Endothelial cell of umbilical vein (primary cell): ENCODE results near the gene ZNF724. TPM values are rescaled to one million over a fixed set of nuclear protein-coding genes. Genes with fewer than 3 reads are reported as not detected.

Experiments used
- BruUV-seq: library from RNA; stranded (reverse); fragments of 400-500 nt; replicated peaks from 2 replicates; lab custom pipeline; 2021; lab: Mats Ljungman, UMichigan
- CTCF ChIA-PET: fragments of 300-600, 350-600 bp; sonication (Branson Sonifier 250); formaldehyde crosslinking; loops from one replicate; lab custom pipeline; 2021; ENCODE audit warnings: antibody characterized with exemption, inconsistent platforms; lab: Charles Lee
- POLR2A ChIA-PET: fragments of 300-600, 350-600 bp; sonication (Branson Sonifier 250); formaldehyde crosslinking; loops from one replicate; lab custom pipeline; 2021; ENCODE audit warnings: antibody characterized with exemption, inconsistent platforms; lab: Charles Lee
- DNase-seq: peaks from one replicate; pipeline ENCODE4 v3.0.0-alpha.2; 2011; ENCODE audit warnings: low read depth, low spot score
- FAIRE-seq: peaks from 2 replicates; lab custom pipeline; 2011; peaks lifted over from hg19 to GRCh38; lab: Jason Lieb, UNC
- H2AFZ ChIP-seq: 2 replicates; pipeline ENCODE4 v1.6.0; 2012; ENCODE audit warnings: low read depth, low read length, control low read depth, inconsistent platforms
- H3K27ac ChIP-seq: 2 replicates; pipeline ENCODE4 v1.5.1; 2011; ENCODE audit warnings: low read depth, mild to moderate bottlenecking, control low read depth, low read length, moderate library complexity; ENCODE audit not compliant: insufficient read depth
- H3K27me3 ChIP-seq, 2 experiments: 2 replicates each; pipeline versions ENCODE4 v1.6.0 to v1.6.1; 2011; ENCODE audit warnings: low read length in 2 of 2, mixed read lengths in 1 of 2; ENCODE audit not compliant: control insufficient read depth in 2 of 2, insufficient read depth in 2 of 2
- H3K36me3 ChIP-seq, 2 experiments: 2 replicates in 1 of 2; 3 replicates in 1 of 2; pipeline ENCODE4 v1.5.1; 2011; ENCODE audit warnings: low read length in 2 of 2, mild to moderate bottlenecking in 1 of 2, moderate library complexity in 1 of 2; ENCODE audit not compliant: control insufficient read depth in 2 of 2, insufficient read depth in 2 of 2; ENCODE audit errors: extremely low read depth in 1 of 2
- H3K4me1 ChIP-seq: 3 replicates; pipeline ENCODE4 v1.5.1; 2011; ENCODE audit warnings: mild to moderate bottlenecking, low read length; ENCODE audit not compliant: control insufficient read depth, insufficient read depth; ENCODE audit errors: extremely low read depth
- H3K4me2 ChIP-seq: 2 replicates; pipeline ENCODE4 v1.6.1; 2011; ENCODE audit warnings: low read length, control low read depth, mixed read lengths; ENCODE audit not compliant: insufficient read depth
- H3K4me3 ChIP-seq, 3 experiments: fragments of 200-600 bp in 1 of 3; sonication (generic), shearing (Covaris generic) in 1 of 3; replicated peaks in 1 of 3; 2 replicates each; pipeline ENCODE4 v1.5.1; 2011 to 2016; ENCODE audit warnings: control low read depth in 3 of 3, low read length in 3 of 3, mild to moderate bottlenecking in 2 of 3, inconsistent platforms in 1 of 3, low read depth in 1 of 3, moderate library complexity in 1 of 3; ENCODE audit not compliant: insufficient read depth in 1 of 3
- H3K79me2 ChIP-seq: 2 replicates; pipeline ENCODE4 v1.6.0; 2012; ENCODE audit warnings: low read length, inconsistent platforms; ENCODE audit not compliant: control insufficient read depth, insufficient read depth
- H3K9ac ChIP-seq: replicated peaks from 2 replicates; pipeline ENCODE3; 2011; ENCODE audit warnings: low read length, control low read depth; ENCODE audit not compliant: insufficient read depth; ENCODE audit errors: extremely low read depth
- H3K9me1 ChIP-seq: replicated peaks from 3 replicates; pipeline ENCODE4 v1.6.0; 2011; ENCODE audit warnings: mild to moderate bottlenecking, low read length; ENCODE audit not compliant: control insufficient read depth, insufficient read depth; ENCODE audit errors: extremely low read depth
- H3K9me3 ChIP-seq: replicated peaks from 2 replicates; pipeline ENCODE4 v1.5.1; 2012; ENCODE audit warnings: low read length, inconsistent platforms; ENCODE audit not compliant: control insufficient read depth, insufficient read depth
- H4K20me1 ChIP-seq: replicated peaks from 2 replicates; pipeline ENCODE3; 2011; ENCODE audit warnings: mild to moderate bottlenecking, low read length; ENCODE audit not compliant: control insufficient read depth, insufficient read depth; ENCODE audit errors: extremely low read depth
- EZH2 ChIP-seq: IDR thresholded peaks from 2 replicates; pipeline ENCODE4 v1.6.1; 2012; ENCODE audit warnings: borderline replicate concordance, low read depth, mild to moderate bottlenecking, moderate library complexity, low read length, inconsistent platforms; ENCODE audit not compliant: severe bottlenecking
- FOS ChIP-seq: IDR thresholded peaks from 2 replicates; pipeline ENCODE4 v1.6.1; 2011; ENCODE audit warnings: mild to moderate bottlenecking, low read length, moderate library complexity, borderline replicate concordance; ENCODE audit not compliant: insufficient read depth
- GATA2 ChIP-seq: IDR thresholded peaks from 2 replicates; pipeline ENCODE4 v1.7.0; 2011; ENCODE audit warnings: low read depth, mild to moderate bottlenecking, moderate library complexity, mixed read lengths, low read length; ENCODE audit not compliant: insufficient read length, insufficient read depth
- JUN ChIP-seq: IDR thresholded peaks from 2 replicates; pipeline ENCODE4 v1.6.1; 2011; ENCODE audit warnings: borderline replicate concordance, low read depth; ENCODE audit not compliant: insufficient read length, insufficient read depth
- MYC ChIP-seq: IDR thresholded peaks from one replicate; pipeline ENCODE4 v1.6.1; 2011; ENCODE audit warnings: mild to moderate bottlenecking, low read depth, low read length
- POLR2A ChIP-seq: IDR thresholded peaks from 2 replicates; pipeline ENCODE4 v1.6.1; 2012; ENCODE audit warnings: low read depth, mild to moderate bottlenecking, control low read depth, low read length
- POLR2AphosphoS5 ChIP-seq: IDR thresholded peaks from 2 replicates; pipeline ENCODE4 v1.6.1; 2012; ENCODE audit warnings: low read depth, mild to moderate bottlenecking, control low read depth, low read length, moderate library complexity; ENCODE audit not compliant: insufficient read depth
- dilution Hi-C: fragments of 300-500 bp; cut with MboI; formaldehyde crosslinking; loops from one replicate; pipeline ENCODE4 v1.15.0; 2019; ENCODE audit warnings: low sequenced_read_pairs; ENCODE audit not compliant: extremely low pct_ligation_motif_present
- intact Hi-C: fragments of 100-400 bp; cut with micrococcal nuclease; formaldehyde crosslinking; loops from one replicate; pipeline ENCODE4 v1.10.0; 2022
- polyA plus RNA-seq, 4 experiments: library from polyadenylated mRNA; depleted of rRNA in 3 of 4; stranded (reverse) in 3 of 4; unstranded in 1 of 4; fragments of >200 nt; gene quantifications; 2 replicates each; pipeline versions ENCODE4 v1.2.1 to v1.2.3, GENCODE V29; 2011 to 2012; ENCODE audit warnings: missing spikeins in 1 of 4
- small RNA-seq: library from RNA; depleted of rRNA; stranded (forward); fragments of <200 nt; gene quantifications from one replicate; pipeline ENCODE3, GENCODE V24; 2012; ENCODE audit warnings: low replicate concordance, low read depth; ENCODE audit not compliant: insufficient read depth, insufficient read length
- total RNA-seq: library from RNA; stranded (reverse); gene quantifications from 2 replicates; pipeline ENCODE4 v1.2.3, GENCODE V29; 2021
- TF ChIP-seq, protein P1 (sequence below): IDR thresholded peaks from 2 replicates; pipeline ENCODE4 v1.6.1; 2011; ENCODE audit not compliant: insufficient read depth, insufficient read length
- TF ChIP-seq, protein P2 (sequence below), 2 donors: IDR thresholded peaks; 1 replicate in 1 of 2; 2 replicates in 1 of 2; pipeline ENCODE4 v1.5.1; 2011; ENCODE audit warnings: low read length in 2 of 2, mild to moderate bottlenecking in 2 of 2, moderate library complexity in 2 of 2, control low read depth in 1 of 2, inconsistent platforms in 1 of 2, low read depth in 1 of 2; ENCODE audit not compliant: insufficient read depth in 1 of 2; ENCODE audit errors: extremely low read depth in 1 of 2

ZNF724 gene
- total and polyA plus RNA-seq, 2 donors (not counting 3 experiments of a cell fraction or from before 2014, with no cell fraction given): 0.77 to 6.0 TPM

DNA sequence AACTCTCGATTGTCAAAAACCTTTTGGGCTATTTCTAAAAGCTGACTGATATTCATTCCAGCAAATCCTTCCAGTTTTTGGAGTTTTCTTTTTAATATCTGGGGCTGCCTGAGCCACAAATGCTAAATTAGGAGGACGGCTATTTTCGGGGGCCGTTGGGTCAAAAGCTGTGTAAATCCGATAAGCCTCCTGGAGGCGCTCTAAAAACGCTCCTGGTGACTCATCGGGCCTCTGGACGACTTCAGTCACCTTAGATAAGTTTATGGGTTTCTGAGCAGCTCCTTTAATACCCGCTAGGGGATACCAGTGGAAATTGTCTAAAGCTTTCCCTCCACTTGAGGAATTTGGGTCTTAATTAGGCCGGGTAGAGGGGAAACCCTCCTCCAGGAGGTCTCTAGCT lies 66.9 kb downstream of the ZNF724 start:
- Histone ChIP-seq H3K4me1 (no peaks in the 10 kb centered on the region), H3K4me2 (no peak overlapping the region), H3K27me3 (no peaks in the 10 kb centered on the region), H3K9me1 (no peaks in the 10 kb centered on the region), H3K4me3 (no peak overlapping the region), H3K79me2 (no peaks in the 10 kb centered on the region), H2AFZ (no peak overlapping the region), H3K27ac (no peak overlapping the region), H4K20me1 (no peaks in the 10 kb centered on the region), H3K9ac (no peak overlapping the region), H3K36me3 (no peaks in the 10 kb centered on the region), H3K9me3 (peaks cover 3% of the 10 kb centered on the region)
- FAIRE-seq (no peak), DNase-seq (no peak)
- intact Hi-C loops (no loop called here), dilution Hi-C loops (no loop called here)
- ChIA-PET CTCF (no interaction called here), POLR2A (no interaction called here)
- TF ChIP-seq POLR2A: no peak
- TF ChIP-seq FOS: no peak
- TF ChIP-seq, protein P1, sequence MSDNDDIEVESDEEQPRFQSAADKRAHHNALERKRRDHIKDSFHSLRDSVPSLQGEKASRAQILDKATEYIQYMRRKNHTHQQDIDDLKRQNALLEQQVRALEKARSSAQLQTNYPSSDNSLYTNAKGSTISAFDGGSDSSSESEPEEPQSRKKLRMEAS: no peak
- no peak for TF ChIP-seq MYC
- no peak for TF ChIP-seq POLR2AphosphoS5
- no peak for TF ChIP-seq JUN
- TF ChIP-seq EZH2: no peak
- TF ChIP-seq, protein P2, sequence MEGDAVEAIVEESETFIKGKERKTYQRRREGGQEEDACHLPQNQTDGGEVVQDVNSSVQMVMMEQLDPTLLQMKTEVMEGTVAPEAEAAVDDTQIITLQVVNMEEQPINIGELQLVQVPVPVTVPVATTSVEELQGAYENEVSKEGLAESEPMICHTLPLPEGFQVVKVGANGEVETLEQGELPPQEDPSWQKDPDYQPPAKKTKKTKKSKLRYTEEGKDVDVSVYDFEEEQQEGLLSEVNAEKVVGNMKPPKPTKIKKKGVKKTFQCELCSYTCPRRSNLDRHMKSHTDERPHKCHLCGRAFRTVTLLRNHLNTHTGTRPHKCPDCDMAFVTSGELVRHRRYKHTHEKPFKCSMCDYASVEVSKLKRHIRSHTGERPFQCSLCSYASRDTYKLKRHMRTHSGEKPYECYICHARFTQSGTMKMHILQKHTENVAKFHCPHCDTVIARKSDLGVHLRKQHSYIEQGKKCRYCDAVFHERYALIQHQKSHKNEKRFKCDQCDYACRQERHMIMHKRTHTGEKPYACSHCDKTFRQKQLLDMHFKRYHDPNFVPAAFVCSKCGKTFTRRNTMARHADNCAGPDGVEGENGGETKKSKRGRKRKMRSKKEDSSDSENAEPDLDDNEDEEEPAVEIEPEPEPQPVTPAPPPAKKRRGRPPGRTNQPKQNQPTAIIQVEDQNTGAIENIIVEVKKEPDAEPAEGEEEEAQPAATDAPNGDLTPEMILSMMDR (IDR thresholded peaks at IDR 0.05; ENCODE audit: extremely low read depth in 1 of 2, insufficient read depth in 1 of 2, low read depth in 1 of 2, low read length in 2 of 2): no peak
- no peak for TF ChIP-seq GATA2
- no TSS peak for BruUV-seq

Small RNAs within 50 kb of the gene (small RNA-seq; reads per million reads assigned to genes)
- not detected for gene VN1R91P

Other genes with a start within 250 kb of the ZNF724 start
- gene ZNF728, start 247.2 kb downstream of the ZNF724 start, total RNA-seq: not detected in 2 replicates
- not detected in 2 replicates for gene ZNF728, start 247.2 kb downstream of the ZNF724 start, polyA plus RNA-seq
- 3.0 and 4.2 TPM in 2 replicates for gene ZNF730, start 133.4 kb downstream of the ZNF724 start, total RNA-seq
- 0.39 and 0.76 TPM in 2 replicates for gene ZNF730, start 133.4 kb downstream of the ZNF724 start, polyA plus RNA-seq
- 12.4 and 17.0 TPM in 2 replicates for gene ZNF91, start 145.1 kb upstream of the ZNF724 start, total RNA-seq
- 8.7 and 9.6 TPM in 2 replicates for gene ZNF91, start 145.1 kb upstream of the ZNF724 start, polyA plus RNA-seq